PFSK-1 (cell line): ENCODE results near the gene TMEM60.

Experiments used
- POLR2AphosphoS5 ChIP-seq: IDR thresholded peaks from 2 replicates; pipeline ENCODE4 v1.6.1; 2012; ENCODE audit warnings: low read depth, mild to moderate bottlenecking, control low read depth, low read length, moderate library complexity
- REST ChIP-seq, 2 experiments: IDR thresholded peaks; 2 replicates each; pipeline versions ENCODE4 v1.6.1 to v1.8.0; 2011 to 2012; ENCODE audit warnings: low read depth in 2 of 2, low read length in 2 of 2, control low read depth in 1 of 2, inconsistent platforms in 1 of 2, mild to moderate bottlenecking in 1 of 2, moderate library complexity in 1 of 2; ENCODE audit not compliant: insufficient read depth in 1 of 2

GRCh38 chr7:77757589-77757988 lies 40.6 kb downstream of the TMEM60 start:
- TF ChIP-seq POLR2AphosphoS5 (no peak), REST (IDR thresholded peaks at IDR 0.05; ENCODE audit: insufficient read depth in 1 of 2, low read depth in 2 of 2, low read length in 2 of 2) (no peak)
